ENCODE measurements around the gene PTPRD.

PTPRD gene

GRCh38 chr9:8643464-8643863, 1969.3 kb downstream of the PTPRD start:
- no peak overlapping the region for H3K9ac ChIP-seq (ENCODE audit: low read depth, low read length)
- H3K4me3 ChIP-seq (ENCODE audit: low read depth, low read length), result no peak overlapping the region
- no peaks in the 10 kb centered on the region for H3K9me3 ChIP-seq (ENCODE audit: control insufficient read depth, insufficient read depth, low read length)
- no peaks in the 10 kb centered on the region for H3K36me3 ChIP-seq (ENCODE audit: control insufficient read depth, insufficient read depth, low read length)
- H3K27me3 ChIP-seq (ENCODE audit: control insufficient read depth, insufficient read depth, low read length), result no peaks in the 10 kb centered on the region
- peaks cover 4% of the 10 kb centered on the region for H3K4me1 ChIP-seq (ENCODE audit: control insufficient read depth, insufficient read depth, low read length)

- H3K9ac ChIP-seq (ENCODE audit: low read depth, low read length), result no peak overlapping the region
- H3K4me3 ChIP-seq (ENCODE audit: low read depth, low read length), result no peak overlapping the region
- peaks cover 4% of the 10 kb centered on the region for H3K4me1 ChIP-seq (ENCODE audit: control insufficient read depth, insufficient read depth, low read length)
- H3K27me3 ChIP-seq (ENCODE audit: control insufficient read depth, insufficient read depth, low read length), result no peaks in the 10 kb centered on the region
- no peaks in the 10 kb centered on the region for H3K9me3 ChIP-seq (ENCODE audit: control insufficient read depth, insufficient read depth, low read length)
- H3K36me3 ChIP-seq (ENCODE audit: control insufficient read depth, insufficient read depth, low read length), result no peaks in the 10 kb centered on the region
These were observed 1972.0 kb downstream of the PTPRD start for GRCh38 chr9:8640761-8641160.

- no peaks in the 10 kb centered on the region for H3K27me3 ChIP-seq (ENCODE audit: control insufficient read depth, insufficient read depth, low read length)
- H3K9ac ChIP-seq (ENCODE audit: low read depth, low read length), result no peak overlapping the region
- no peaks in the 10 kb centered on the region for H3K36me3 ChIP-seq (ENCODE audit: control insufficient read depth, insufficient read depth, low read length)
- H3K4me3 ChIP-seq (ENCODE audit: low read depth, low read length), result no peak overlapping the region
- no peaks in the 10 kb centered on the region for H3K9me3 ChIP-seq (ENCODE audit: control insufficient read depth, insufficient read depth, low read length)
- peaks cover 3% of the 10 kb centered on the region for H3K4me1 ChIP-seq (ENCODE audit: control insufficient read depth, insufficient read depth, low read length)
These were observed 1975.2 kb downstream of the PTPRD start for GRCh38 chr9:8637626-8638025.

DNA sequence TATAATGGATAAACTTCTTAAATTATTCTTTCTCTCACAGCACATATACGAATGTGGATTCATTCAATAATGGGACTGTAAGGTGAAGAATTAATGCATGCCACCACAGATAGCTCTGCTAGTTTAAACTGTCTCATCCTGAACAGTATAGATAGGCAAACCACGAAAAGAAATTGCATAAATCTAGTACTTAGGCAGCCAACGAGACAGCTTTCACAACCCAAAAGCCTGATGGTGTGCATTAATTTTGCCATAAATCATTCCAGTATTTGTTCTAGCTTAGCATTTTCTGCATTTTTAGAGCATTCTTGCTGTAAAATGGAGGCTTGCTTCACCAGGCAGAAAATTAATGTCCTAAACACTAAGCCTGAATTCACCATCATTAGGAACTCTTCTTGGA, 1979.0 kb downstream of the PTPRD start:
- Histone ChIP-seq H3K4me3 (ENCODE audit: low read depth, low read length) (no peak overlapping the region), H3K9ac (ENCODE audit: low read depth, low read length) (no peak overlapping the region), H3K4me1 (ENCODE audit: control insufficient read depth, insufficient read depth, low read length) (no peaks in the 10 kb centered on the region), H3K36me3 (ENCODE audit: control insufficient read depth, insufficient read depth, low read length) (no peaks in the 10 kb centered on the region), H3K9me3 (ENCODE audit: control insufficient read depth, insufficient read depth, low read length) (no peaks in the 10 kb centered on the region), H3K27me3 (ENCODE audit: control insufficient read depth, insufficient read depth, low read length) (no peaks in the 10 kb centered on the region)

GRCh38 chr9:8632493-8632892, 1980.3 kb downstream of the PTPRD start:
- no peaks in the 10 kb centered on the region for H3K36me3 ChIP-seq (ENCODE audit: control insufficient read depth, insufficient read depth, low read length)
- no peaks in the 10 kb centered on the region for H3K4me1 ChIP-seq (ENCODE audit: control insufficient read depth, insufficient read depth, low read length)
- H3K9me3 ChIP-seq (ENCODE audit: control insufficient read depth, insufficient read depth, low read length), result no peaks in the 10 kb centered on the region
- no peak overlapping the region for H3K9ac ChIP-seq (ENCODE audit: low read depth, low read length)
- H3K27me3 ChIP-seq (ENCODE audit: control insufficient read depth, insufficient read depth, low read length), result no peaks in the 10 kb centered on the region
- H3K4me3 ChIP-seq (ENCODE audit: low read depth, low read length), result no peak overlapping the region

GRCh38 chr9:8628791-8629190, 1984.0 kb downstream of the PTPRD start:
- Histone ChIP-seq H3K4me3 (ENCODE audit: low read depth, low read length) (no peak overlapping the region), H3K9ac (ENCODE audit: low read depth, low read length) (no peak overlapping the region), H3K9me3 (ENCODE audit: control insufficient read depth, insufficient read depth, low read length) (no peaks in the 10 kb centered on the region), H3K27me3 (ENCODE audit: control insufficient read depth, insufficient read depth, low read length) (no peaks in the 10 kb centered on the region), H3K4me1 (ENCODE audit: control insufficient read depth, insufficient read depth, low read length) (no peaks in the 10 kb centered on the region), H3K36me3 (ENCODE audit: control insufficient read depth, insufficient read depth, low read length) (no peaks in the 10 kb centered on the region)

DNA sequence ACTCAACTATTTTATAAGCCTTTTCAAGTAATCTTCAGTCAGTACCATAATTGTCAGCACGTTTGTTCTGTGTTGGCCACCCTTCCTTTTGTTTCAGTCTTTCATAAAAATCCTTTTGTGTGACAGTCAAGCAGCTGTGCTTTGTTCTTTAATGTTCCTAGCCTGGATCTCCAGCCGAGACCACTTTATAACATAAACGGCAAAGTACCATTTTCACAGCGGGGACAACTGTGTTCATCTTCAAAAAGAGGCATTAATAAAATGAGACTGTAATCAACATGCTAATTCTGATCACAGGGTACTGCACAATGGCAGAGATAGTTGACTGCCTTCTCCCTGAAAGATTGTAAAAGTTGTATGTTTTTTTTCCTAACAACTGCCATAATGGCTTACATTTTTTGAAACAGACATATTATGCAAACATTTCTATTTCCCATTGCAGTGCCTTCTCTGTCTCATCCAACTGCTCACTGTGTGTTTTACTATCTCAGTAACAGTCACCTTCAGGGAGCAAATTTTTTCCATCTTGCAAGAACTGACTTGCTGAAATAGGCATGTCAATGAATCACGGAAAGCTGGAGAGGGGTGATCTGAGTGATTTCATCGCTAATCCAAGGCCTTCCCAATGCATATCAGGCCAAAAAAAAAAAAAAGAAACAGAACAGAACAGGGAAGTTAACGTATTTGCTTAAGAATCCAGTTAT, 1984.7 kb downstream of the PTPRD start:
- Histone ChIP-seq H3K9me3 (ENCODE audit: control insufficient read depth, insufficient read depth, low read length) (no peaks in the 10 kb centered on the region), H3K4me1 (ENCODE audit: control insufficient read depth, insufficient read depth, low read length) (no peaks in the 10 kb centered on the region), H3K36me3 (ENCODE audit: control insufficient read depth, insufficient read depth, low read length) (no peaks in the 10 kb centered on the region), H3K9ac (ENCODE audit: low read depth, low read length) (no peak overlapping the region), H3K4me3 (ENCODE audit: low read depth, low read length) (no peak overlapping the region), H3K27me3 (ENCODE audit: control insufficient read depth, insufficient read depth, low read length) (no peaks in the 10 kb centered on the region)

DNA sequence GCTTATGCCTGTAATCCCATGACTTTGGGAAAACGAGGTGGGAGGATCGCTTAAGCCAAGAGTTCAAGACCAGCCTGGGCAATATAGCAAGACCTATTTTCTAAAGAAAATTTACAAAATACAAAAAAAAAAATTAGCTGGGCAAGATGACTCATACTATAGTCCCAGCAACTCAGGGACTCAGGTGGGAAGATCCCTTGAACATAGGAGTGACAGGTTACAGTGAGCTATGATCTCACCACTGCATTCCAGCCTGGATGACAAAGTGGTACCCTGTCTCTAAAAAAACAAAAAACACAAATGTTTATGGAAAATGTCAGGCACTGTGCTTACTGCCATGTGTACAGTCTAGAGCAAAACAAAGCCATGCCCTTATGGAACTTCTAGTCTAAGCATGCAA, 1989.9 kb downstream of the PTPRD start:
- H3K9ac ChIP-seq (ENCODE audit: low read depth, low read length), result no peak overlapping the region
- H3K27me3 ChIP-seq (ENCODE audit: control insufficient read depth, insufficient read depth, low read length), result no peaks in the 10 kb centered on the region
- H3K36me3 ChIP-seq (ENCODE audit: control insufficient read depth, insufficient read depth, low read length), result no peaks in the 10 kb centered on the region
- no peaks in the 10 kb centered on the region for H3K9me3 ChIP-seq (ENCODE audit: control insufficient read depth, insufficient read depth, low read length)
- no peak overlapping the region for H3K4me3 ChIP-seq (ENCODE audit: low read depth, low read length)
- H3K4me1 ChIP-seq (ENCODE audit: control insufficient read depth, insufficient read depth, low read length), result no peaks in the 10 kb centered on the region

DNA sequence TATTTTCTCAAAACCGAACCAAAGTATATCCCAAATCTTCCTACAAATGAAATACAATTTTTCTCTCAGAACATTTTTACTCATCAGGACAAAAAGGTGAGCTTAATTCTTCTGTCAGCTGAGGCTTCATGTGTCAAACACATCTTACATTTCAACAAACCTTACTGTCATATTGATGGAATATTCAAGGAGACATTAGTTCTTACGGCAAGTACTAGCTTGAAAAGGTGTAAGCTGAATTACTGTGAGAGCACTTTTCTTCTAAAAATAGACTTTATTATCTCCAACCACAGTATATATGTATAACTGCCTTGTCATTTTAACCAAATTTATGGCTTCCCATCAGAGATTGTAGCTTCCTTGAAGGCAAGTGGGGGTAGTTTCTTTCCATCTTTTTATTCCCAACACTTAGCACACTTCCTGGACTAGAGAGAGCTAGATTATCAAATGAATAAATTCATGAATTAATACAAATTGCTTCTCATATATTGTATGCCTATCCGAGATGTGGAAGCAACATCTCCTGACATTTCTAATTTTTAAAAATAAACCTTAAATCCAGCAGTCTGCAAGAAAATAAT, 1990.5 kb downstream of the PTPRD start:
- H3K4me3 ChIP-seq (ENCODE audit: low read depth, low read length), result no peak overlapping the region
- no peaks in the 10 kb centered on the region for H3K9me3 ChIP-seq (ENCODE audit: control insufficient read depth, insufficient read depth, low read length)
- H3K27me3 ChIP-seq (ENCODE audit: control insufficient read depth, insufficient read depth, low read length), result no peaks in the 10 kb centered on the region
- H3K4me1 ChIP-seq (ENCODE audit: control insufficient read depth, insufficient read depth, low read length), result no peaks in the 10 kb centered on the region
- no peak overlapping the region for H3K9ac ChIP-seq (ENCODE audit: low read depth, low read length)
- H3K36me3 ChIP-seq (ENCODE audit: control insufficient read depth, insufficient read depth, low read length), result no peaks in the 10 kb centered on the region

- Histone ChIP-seq H3K4me3 (ENCODE audit: low read depth, low read length) (no peak overlapping the region), H3K36me3 (ENCODE audit: control insufficient read depth, insufficient read depth, low read length) (no peaks in the 10 kb centered on the region), H3K9me3 (ENCODE audit: control insufficient read depth, insufficient read depth, low read length) (no peaks in the 10 kb centered on the region), H3K9ac (ENCODE audit: low read depth, low read length) (no peak overlapping the region), H3K4me1 (ENCODE audit: control insufficient read depth, insufficient read depth, low read length) (no peaks in the 10 kb centered on the region), H3K27me3 (ENCODE audit: control insufficient read depth, insufficient read depth, low read length) (no peaks in the 10 kb centered on the region)
These were observed 1991.4 kb downstream of the PTPRD start for GRCh38 chr9:8621416-8621815.

DNA sequence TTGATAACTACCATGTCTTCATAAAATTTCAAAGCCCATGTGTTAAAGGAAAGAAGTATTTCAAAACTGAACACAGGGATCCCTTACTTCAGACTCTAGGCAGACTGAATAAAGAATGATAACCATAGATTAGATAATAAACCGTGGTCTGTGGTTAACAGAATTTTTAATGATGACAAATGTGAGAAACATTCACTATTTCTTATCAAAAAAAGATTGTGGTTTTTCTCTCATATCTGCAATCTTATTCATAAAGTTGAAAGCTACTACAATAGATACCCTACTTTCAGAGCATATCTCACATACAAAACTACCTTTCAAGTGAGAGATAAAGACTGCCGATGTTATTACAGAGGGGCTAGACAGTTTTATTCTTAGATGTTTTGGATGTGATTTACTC, 1996.4 kb downstream of the PTPRD start:
- Histone ChIP-seq H3K9me3 (ENCODE audit: control insufficient read depth, insufficient read depth, low read length) (no peaks in the 10 kb centered on the region), H3K4me1 (ENCODE audit: control insufficient read depth, insufficient read depth, low read length) (peaks cover 9% of the 10 kb centered on the region), H3K9ac (ENCODE audit: low read depth, low read length) (no peak overlapping the region), H3K4me3 (ENCODE audit: low read depth, low read length) (no peak overlapping the region), H3K36me3 (ENCODE audit: control insufficient read depth, insufficient read depth, low read length) (no peaks in the 10 kb centered on the region), H3K27me3 (ENCODE audit: control insufficient read depth, insufficient read depth, low read length) (no peaks in the 10 kb centered on the region)

- Histone ChIP-seq H3K9me3 (ENCODE audit: control insufficient read depth, insufficient read depth, low read length) (no peaks in the 10 kb centered on the region), H3K9ac (ENCODE audit: low read depth, low read length) (no peak overlapping the region), H3K36me3 (ENCODE audit: control insufficient read depth, insufficient read depth, low read length) (no peaks in the 10 kb centered on the region), H3K4me3 (ENCODE audit: low read depth, low read length) (no peak overlapping the region), H3K4me1 (ENCODE audit: control insufficient read depth, insufficient read depth, low read length) (peaks cover 9% of the 10 kb centered on the region), H3K27me3 (ENCODE audit: control insufficient read depth, insufficient read depth, low read length) (no peaks in the 10 kb centered on the region)
These were observed 1997.8 kb downstream of the PTPRD start for GRCh38 chr9:8614926-8615440.
